ENCODE results near the gene NFKB2. TPM values are rescaled to one million over a fixed set of nuclear protein-coding genes. Genes with fewer than 3 reads are reported as not detected.

NFKB2 gene
- total and polyA plus RNA-seq, 2 of the 8 experiments (the other 6 are each of a cell fraction or from before 2014, with no cell fraction given), result 20.4 to 31.4 TPM

DNA sequence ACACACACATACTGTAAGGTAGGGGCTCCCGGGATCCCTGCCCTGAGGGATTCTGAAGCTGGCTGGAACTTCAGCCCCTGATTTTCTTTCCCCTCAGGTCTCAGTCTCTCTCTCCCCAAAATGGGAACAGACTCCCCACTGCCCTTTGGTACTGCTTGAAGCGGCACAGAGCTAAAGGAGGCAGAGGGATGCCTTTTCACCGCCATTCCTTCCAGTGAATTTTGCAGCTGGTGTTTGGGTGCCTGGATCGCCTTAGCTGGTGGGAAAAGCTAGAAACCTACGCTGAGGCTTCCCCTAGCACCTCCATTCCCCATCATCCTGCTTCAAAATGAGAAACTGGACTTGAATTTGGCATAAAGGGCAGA lies 39.6 kb downstream of the NFKB2 start:
- Histone ChIP-seq H2BK20ac (ENCODE audit: low read length) (no peak overlapping the region), H3K23me2 (ENCODE audit: low read depth, low read length) (peaks cover 9% of the 10 kb centered on the region), H3K4ac (replicated peaks; ENCODE audit: insufficient read length, low read depth, low read length) (no peak overlapping the region), H2BK15ac (ENCODE audit: low read length) (no peak overlapping the region), H4K8ac (ENCODE audit: extremely low read depth, insufficient read depth, low read length) (no peak overlapping the region), H3K27me3 (replicated peaks in 1 of 4; ENCODE audit: control insufficient read depth in 3 of 4, extremely low read depth in 1 of 4, insufficient read depth in 3 of 4, low read length in 3 of 4) (peaks cover 13 to 37% (median 34%) of the 10 kb centered on the region in 4 experiments), H3K4me2 (ENCODE audit: insufficient read depth in 1 of 2, low read depth in 2 of 2, low read length in 2 of 2) (peak overlapping the region; percentile 62 to 74), H2BK12ac (ENCODE audit: low read depth, low read length) (no peak overlapping the region), H4K5ac (ENCODE audit: insufficient read length, low read depth, low read length) (no peak overlapping the region), H3K79me1 (ENCODE audit: low read depth, low read length) (no peaks in the 10 kb centered on the region), H2BK5ac (ENCODE audit: low read depth, low read length) (no peak overlapping the region), H2AFZ (ENCODE audit: low read length) (no peak overlapping the region), H3K79me2 (ENCODE audit: control insufficient read depth in 1 of 2, insufficient read depth in 2 of 2, low read length in 2 of 2) (no peaks in the 10 kb centered on the region; a peak in 1 of 4 replicates), H3K23ac (ENCODE audit: insufficient read length) (no peak overlapping the region), H4K20me1 (replicated peaks in 1 of 2; ENCODE audit: control insufficient read depth in 1 of 2, insufficient read depth in 2 of 2, low read length in 2 of 2) (no peaks in the 10 kb centered on the region), H4K91ac (replicated peaks; ENCODE audit: insufficient read length, low read length) (no peak overlapping the region), H3K14ac (ENCODE audit: insufficient read length) (no peak overlapping the region), H2BK120ac (replicated peaks; ENCODE audit: low read depth, low read length) (no peak overlapping the region), H3K4me1 (replicated peaks in 1 of 4; ENCODE audit: control insufficient read depth in 3 of 4, insufficient read depth in 4 of 4, low read length in 3 of 4) (peaks cover 0 to 18% (median 13%) of the 10 kb centered on the region in 4 experiments; a peak in 6 of 7 replicates), H2AK5ac (ENCODE audit: low read depth, low read length) (no peak overlapping the region), H3K9me3 (ENCODE audit: insufficient read depth in 2 of 2, low read depth in 1 of 2, low read length in 1 of 2) (no peaks in the 10 kb centered on the region), H3K4me3 (ENCODE audit: extremely low read depth in 1 of 4, insufficient read depth in 2 of 4, low read depth in 3 of 4, low read length in 4 of 4) (peak overlapping the region; percentile 10 to 52 (median 42); a peak in 6 of 8 replicates), H3K36me3 (ENCODE audit: control insufficient read depth in 2 of 4, insufficient read depth in 4 of 4, low read length in 3 of 4) (no peaks in the 10 kb centered on the region; a peak in 1 of 8 replicates), H3K27ac (ENCODE audit: low read depth, low read length) (no peak overlapping the region), H3K9ac (replicated peaks in 1 of 4; ENCODE audit: extremely low read depth in 1 of 4, low read depth in 3 of 4, low read length in 3 of 4) (no peak overlapping the region; a peak in 1 of 7 replicates), H3K56ac (replicated peaks; ENCODE audit: insufficient read length, low read depth, low read length) (no peak overlapping the region), H3K18ac (ENCODE audit: extremely low read depth, low read length) (no peak overlapping the region)
- ChIA-PET POLR2A (ENCODE audit: partially characterized antibody) (interaction anchor here (1.3 to 9.0 kb wide), 4 partner anchors 14 to 43 kb away, joined by 3 to 75 read pairs (median 28); partner anchors contain the start of genes C10orf95 and FBXL15), CTCF (ENCODE audit: partially characterized antibody) (interaction anchor here (1.0 to 7.5 kb wide), 9 partner anchors 9 to 51 kb away, joined by 4 to 40 read pairs (median 8); partner anchors contain the start of genes C10orf95 and NFKB2)
- 26% methylated on average over 5 of the region's 5 CpGs; no CpG with 5 or more reads in 1 of the 2 experiments for WGBS, 2 experiments (ENCODE audit: extremely low coverage in 1 of 2, insufficient coverage in 1 of 2, insufficient read length in 1 of 2, insufficient replicate concordance in 2 of 2, low coverage in 1 of 2, low lambda C conversion rate in 2 of 2, missing lambda C conversion rate in 1 of 2)
- DNase-seq (ENCODE audit: low read depth in 1 of 2, low spot score in 2 of 2) (no peak), FAIRE-seq (no peak)
- TF ChIP-seq GTF2F1 (IDR thresholded peaks at IDR 0.05; ENCODE audit: borderline replicate concordance, low read depth, low read length) (no peak), BACH1 (IDR thresholded peaks at IDR 0.05; ENCODE audit: low read length) (no peak), EZH2 (IDR thresholded peaks at IDR 0.05; ENCODE audit: low read depth, low read length, severe bottlenecking) (no peak), PHF8 (conservative IDR thresholded peaks at IDR 0.05; ENCODE audit: low read depth, low read length) (no peak), RNF2 (IDR thresholded peaks at IDR 0.05; ENCODE audit: borderline replicate concordance, low read depth, low read length, missing control alignments, poor library complexity, severe bottlenecking) (no peak)
- TF ChIP-seq, protein P1, sequence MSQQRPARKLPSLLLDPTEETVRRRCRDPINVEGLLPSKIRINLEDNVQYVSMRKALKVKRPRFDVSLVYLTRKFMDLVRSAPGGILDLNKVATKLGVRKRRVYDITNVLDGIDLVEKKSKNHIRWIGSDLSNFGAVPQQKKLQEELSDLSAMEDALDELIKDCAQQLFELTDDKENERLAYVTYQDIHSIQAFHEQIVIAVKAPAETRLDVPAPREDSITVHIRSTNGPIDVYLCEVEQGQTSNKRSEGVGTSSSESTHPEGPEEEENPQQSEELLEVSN (IDR thresholded peaks at IDR 0.05), result no peak
